NCI-H69 (cell line): ENCODE data around the gene TRIM46.

ENCODE experiments used
- DNase-seq: peaks from one replicate; lab custom pipeline; 2025; lab: John Stamatoyannopoulos, UW

Gene TRIM46

GRCh38 chr1:155173478-155174323 lies at the start of gene TRIM46:
Gene TRIM46, plus strand, starts transcription at chr1:155173849. Its CDS starts 118 bp downstream, at chr1:155173967.
- peak; percentile 94 for DNase-seq

- peak; percentile 47 for DNase-seq
Observed at GRCh38 chr1:155124503-155125463, 48.9 kb upstream of the TRIM46 start.

GRCh38 chr1:155125511-155125945 lies 48.1 kb upstream of the TRIM46 start:
- DNase-seq, result peak; percentile 43

- peak; percentile 91 for DNase-seq
Observed at GRCh38 chr1:155125946-155126555, 47.6 kb upstream of the TRIM46 start.

- peak; percentile 91 for DNase-seq
Observed at GRCh38 chr1:155126556-155127104, 47.0 kb upstream of the TRIM46 start.

GRCh38 chr1:155127105-155127966 lies 46.3 kb upstream of the TRIM46 start, which contains the start of gene EFNA1:
Gene EFNA1, plus strand, starts transcription at chr1:155127876. Its CDS starts 102 bp downstream, at chr1:155127978.
- DNase-seq, result peak; percentile 82

GRCh38 chr1:155127967-155128754 lies 45.5 kb upstream of the TRIM46 start:
- DNase-seq, result peak; percentile 60

- DNase-seq, result peak; percentile 83
Observed at GRCh38 chr1:155128755-155129473, 44.7 kb upstream of the TRIM46 start.

- peak; percentile 63 for DNase-seq
Observed at GRCh38 chr1:155130272-155131006, 43.2 kb upstream of the TRIM46 start.

GRCh38 chr1:155131285-155131684 lies 42.4 kb upstream of the TRIM46 start:
- no peak for DNase-seq

- DNase-seq, result no peak
Observed at GRCh38 chr1:155131856-155132255, 41.8 kb upstream of the TRIM46 start.

GRCh38 chr1:155133799-155134281 lies 39.8 kb upstream of the TRIM46 start:
- DNase-seq, result no peak

- DNase-seq, result no peak
Observed at GRCh38 chr1:155134322-155134721, 39.3 kb upstream of the TRIM46 start.

- peak; percentile 82 for DNase-seq
Observed at GRCh38 chr1:155134880-155135414, 38.7 kb upstream of the TRIM46 start.

GRCh38 chr1:155135415-155136028 lies 38.1 kb upstream of the TRIM46 start, which contains the start of gene SLC50A1:
Gene SLC50A1, plus strand, starts transcription at chr1:155135852. Its CDS starts 60 bp downstream, at chr1:155135912.
- DNase-seq, result peak; percentile 97

GRCh38 chr1:155136748-155137147 lies 36.9 kb upstream of the TRIM46 start:
- DNase-seq, result peak; percentile 29
